EL (cell line): ENCODE measurements around the gene MICU2.

Source experiments
- DNase-seq: peaks from one replicate; pipeline ENCODE4 v3.0.0-alpha.2; 2016

Gene MICU2

DNA sequence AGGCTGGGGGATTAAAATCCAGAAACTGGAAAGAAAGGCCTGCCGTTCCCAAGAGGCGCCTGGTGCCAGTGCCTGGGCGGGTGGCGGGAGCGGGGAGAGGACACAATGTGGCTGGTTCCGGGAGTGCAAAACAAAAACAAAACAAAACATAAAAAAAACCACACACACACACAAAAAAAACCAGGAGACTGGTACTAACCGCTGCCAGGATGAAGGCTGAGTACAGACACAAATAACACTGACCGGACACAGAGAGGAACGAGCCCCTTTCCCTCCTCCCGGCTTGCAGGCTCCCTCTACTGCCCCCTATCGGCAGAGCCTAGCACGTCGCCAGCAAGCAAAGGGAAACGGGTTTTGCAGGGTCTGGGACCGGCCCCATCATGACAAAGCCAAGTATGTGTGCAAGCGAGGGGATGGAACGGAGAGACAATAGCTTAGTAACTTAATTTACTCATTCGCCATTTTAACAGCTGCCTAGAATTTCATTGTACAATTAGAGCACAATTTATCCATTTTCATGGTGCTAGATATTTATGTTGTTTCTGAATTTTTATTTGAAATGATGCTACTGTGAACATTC, 127.0 kb downstream of the MICU2 start:
- peak; percentile 82 for DNase-seq

DNA sequence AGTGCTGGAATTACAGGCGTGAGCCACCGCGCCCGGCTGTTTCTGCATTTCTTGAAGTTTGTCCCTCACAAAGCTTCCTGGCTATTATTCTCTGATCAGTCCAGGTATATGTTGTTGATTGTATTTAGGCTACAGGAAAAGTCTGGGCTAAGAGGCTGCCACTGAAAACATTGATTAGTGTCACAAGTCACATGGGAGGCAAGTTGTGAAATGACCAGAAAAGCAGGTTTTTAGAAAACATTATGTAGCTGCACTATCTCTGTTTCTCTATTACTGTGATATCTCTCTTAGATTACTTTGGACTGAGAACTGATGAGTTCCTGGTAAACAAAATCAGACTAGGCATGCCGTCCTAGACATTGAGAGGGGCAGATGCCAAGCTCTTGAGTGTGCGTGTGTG, 128.9 kb downstream of the MICU2 start:
- DNase-seq, result no peak

DNA sequence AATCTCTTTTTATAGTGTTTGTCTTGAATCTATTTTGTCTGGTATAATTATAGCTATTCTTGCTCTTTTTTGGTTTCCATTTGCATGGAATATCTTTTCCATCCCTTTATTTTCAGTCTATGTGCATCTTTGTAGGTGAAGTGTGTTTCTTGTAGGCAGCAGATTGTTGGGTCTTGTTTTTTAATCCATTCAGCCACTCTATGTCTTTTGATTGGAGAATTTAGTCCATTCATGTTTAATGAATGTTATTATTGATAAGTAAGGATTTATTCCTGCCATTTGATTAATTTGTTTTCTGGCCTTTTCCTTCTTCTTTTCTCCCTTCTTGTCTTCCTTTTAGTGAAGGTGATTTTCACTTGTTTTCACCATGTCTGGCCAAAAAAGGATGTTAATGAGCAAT, 133.2 kb downstream of the MICU2 start:
- no peak for DNase-seq

DNA sequence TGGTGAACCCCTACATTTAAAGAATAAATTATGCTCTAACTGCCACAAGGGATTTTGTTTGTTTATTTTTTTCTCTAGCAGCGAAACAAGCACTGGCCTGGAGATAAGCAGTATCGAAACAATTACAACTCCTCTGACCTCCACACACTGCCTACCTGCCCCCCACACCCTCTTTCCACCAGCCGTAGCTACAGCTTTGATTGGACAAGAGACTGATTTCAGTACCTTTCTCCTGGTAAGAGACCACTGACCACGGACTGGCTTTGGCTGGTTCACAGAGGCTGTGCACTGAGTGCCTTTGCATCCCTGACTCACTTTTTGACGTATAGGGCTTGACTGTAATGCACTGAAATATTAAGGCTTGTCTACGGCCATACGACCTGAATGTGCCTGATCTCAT, 137.4 kb downstream of the MICU2 start:
- DNase-seq, result no peak

DNA sequence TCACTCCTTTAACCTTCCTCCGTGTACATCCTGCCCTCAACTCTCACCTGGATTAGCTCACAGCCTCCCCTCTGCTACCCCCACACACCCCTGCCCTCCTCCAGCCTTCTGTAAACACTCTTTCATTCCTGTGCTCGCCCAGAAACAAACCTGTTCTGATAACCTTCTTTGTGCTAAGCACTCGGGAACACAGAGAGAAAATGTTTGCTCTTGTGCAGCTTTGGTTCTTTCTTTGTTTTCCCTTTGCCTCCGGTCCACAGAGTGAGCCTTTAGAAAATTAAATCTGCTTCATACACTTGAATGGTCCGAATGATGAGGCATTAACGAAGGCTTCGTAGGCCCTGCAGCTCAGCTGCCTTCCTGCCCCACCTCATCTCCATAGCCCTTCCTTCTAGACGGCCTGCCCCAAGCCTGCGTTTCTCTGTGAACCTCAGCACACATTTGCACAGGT, 138.2 kb downstream of the MICU2 start:
- DNase-seq, result no peak

DNA sequence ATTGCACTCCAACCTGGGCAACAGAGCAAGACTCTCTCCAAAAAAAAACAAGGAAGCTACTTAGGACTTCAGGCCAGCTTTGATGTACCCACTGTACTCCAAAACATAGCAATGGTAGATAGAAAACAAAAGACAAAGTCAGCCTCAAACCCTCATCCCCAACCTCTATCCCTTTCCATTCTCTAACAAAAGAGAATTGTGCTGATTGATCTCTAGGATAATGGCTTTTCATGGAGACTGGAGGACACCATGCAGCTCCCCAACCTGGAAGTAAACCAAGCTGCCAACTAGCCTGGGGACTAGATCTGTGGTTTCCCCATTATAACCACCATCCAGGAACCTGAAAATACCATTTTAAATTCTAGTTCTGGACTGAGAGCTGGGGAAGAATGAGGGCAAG, 140.5 kb downstream of the MICU2 start:
- no peak for DNase-seq

DNA sequence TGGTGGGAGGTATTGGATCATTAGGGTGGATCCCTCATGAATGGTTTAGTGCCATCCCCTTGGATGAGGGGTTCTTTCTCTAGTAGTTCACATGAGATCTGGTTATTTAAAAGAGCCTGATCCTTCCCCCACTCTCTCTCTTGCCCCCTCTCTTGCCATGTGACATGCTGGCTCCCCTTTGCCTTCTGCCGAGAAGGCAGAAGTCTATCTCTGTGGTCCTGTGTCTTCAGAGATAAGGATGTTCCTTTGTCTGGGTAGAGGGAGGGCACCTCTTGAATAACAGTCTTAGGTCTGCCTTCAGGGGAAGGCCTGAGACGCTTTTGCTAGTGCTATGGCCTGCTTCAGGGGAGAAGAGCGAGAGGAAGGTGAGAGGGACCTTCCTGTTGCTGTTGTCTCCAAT, 142.8 kb downstream of the MICU2 start:
- no peak for DNase-seq

DNA sequence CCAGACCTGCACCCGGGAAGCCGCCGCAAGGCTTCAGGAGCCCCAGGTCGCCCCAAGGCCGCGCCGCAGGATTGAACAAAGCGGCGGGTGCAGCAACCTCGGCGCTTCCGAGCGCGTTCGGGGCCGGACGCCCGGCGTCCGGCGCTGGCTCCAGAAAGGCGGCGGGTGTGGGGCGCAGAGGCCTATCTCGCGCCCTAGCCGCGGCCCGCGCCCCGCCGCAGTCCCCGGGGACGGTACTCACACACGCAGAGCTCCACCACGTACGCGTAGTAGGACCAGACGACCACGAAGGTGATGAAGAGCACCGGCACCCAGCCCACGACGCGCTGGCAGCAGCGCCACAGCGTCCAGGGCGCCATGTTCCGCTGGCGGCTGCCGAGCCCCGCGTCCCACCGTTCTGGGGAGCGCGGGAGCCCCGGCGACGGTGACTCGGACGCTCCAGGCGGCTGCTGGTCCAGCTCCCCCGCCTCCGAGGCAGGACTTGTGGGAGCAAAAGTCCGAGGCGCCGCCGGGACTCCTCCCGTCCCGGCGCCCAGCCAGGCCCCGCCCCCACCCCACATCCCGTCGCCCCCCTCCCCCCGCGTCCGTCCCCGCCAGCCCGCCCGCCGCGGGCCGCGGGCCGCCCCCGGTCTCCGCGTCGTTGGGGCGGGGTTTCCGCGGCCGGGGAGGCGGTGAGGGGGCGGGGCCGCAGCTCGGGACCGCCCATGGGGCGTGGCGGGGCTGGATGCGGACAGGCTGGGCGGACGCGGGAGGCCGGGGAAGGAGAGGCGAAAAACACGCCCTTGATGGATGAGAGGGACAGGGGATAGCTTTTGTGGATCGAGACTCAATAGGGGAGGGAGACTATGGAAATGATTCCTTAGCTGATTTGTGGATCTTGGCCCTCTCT, 144.9 kb downstream of the MICU2 start, which contains the start of gene ZDHHC20:
TSS of gene ZDHHC20 (minus strand) at position 491 of the 889 bp plus-strand sequence. CDS start at position 359, 132 bp downstream.
- peak; percentile 82 for DNase-seq

DNA sequence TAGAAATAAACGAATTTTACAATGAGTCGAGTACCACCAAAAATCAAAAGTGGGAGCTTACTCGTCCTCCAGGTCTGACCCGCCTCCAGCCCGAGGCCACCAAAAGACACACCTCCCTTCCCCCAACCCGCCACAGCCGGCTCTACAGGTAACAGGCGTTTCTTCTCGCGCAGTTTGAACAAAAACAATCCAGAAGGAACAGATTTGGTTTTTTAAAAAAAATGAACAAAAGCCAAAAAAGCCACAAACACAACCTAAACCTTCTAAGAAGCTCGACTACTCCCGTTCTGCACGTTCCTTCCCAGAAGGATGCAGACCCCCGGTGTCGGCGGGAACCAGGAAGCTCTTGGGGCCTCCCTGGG, 145.5 kb downstream of the MICU2 start:
- peak; percentile 24 for DNase-seq

DNA sequence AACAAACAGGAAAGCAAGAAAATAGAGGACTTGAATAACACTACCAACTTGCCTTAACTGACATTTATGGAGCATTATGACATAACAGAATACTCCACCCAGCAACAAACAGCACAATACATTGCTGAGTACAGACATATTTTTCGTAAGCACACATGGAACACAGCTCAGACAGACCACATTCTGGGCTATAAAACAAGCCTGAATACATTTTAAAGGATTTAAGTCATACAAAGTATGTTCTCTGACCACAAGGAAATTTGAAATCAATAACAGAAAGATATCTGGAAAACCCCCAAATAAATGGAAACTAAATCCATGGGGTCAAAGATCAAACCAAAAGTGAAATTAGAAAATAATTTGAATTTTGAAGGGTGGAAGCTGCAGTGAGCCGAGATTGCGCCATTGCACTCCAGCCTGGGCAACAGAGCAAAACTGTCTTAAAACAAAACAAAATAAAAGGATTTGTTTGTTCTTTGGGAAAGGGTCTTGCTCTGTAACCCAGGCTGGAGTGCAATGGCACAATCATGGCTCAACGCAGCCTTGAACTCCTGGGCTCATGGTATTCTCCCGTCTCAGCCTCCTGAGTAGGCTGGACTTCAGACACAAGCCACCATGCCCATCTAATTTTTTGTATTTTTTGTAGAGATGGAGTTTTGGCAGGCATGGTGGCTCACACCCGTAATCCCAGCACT, 150.4 kb downstream of the MICU2 start:
- DNase-seq, result peak; percentile 12

DNA sequence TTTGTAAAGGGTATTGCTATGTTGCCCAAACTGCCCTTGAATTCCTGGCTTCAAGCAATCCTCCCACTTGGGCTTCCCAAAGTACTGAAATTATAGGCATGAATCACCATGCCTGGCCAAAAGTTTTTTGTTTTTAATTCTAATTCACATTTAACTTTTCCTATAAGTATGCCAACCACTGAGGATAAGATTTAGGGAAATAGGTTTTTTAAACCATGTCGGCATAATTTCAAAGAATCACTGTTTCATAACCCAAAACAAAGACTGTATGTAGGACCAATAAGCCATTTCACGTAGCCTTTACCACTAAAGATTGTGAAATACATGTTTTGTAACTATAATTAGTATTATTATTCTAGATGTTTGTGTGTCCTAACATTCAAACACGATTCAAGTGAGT, 153.0 kb downstream of the MICU2 start:
- DNase-seq, result no peak

DNA sequence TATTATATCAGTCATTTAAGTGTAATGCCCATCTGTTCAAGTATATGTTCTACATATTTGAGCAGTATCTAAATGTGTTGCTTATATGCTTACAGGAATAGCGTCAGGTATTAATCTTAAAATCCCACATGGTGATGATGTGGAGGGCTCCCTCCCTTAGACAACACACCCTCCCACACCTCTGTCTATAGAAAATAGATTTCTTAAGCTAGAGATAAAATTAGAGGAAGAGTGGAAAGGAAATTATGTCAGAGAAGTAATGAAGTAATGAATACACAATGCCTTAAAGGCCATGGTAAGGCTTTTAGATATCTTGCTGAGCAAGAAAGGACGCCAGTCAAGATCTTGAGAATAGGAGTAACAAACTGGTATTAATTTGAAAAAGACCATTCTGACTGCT, 157.3 kb downstream of the MICU2 start:
- no peak for DNase-seq

DNA sequence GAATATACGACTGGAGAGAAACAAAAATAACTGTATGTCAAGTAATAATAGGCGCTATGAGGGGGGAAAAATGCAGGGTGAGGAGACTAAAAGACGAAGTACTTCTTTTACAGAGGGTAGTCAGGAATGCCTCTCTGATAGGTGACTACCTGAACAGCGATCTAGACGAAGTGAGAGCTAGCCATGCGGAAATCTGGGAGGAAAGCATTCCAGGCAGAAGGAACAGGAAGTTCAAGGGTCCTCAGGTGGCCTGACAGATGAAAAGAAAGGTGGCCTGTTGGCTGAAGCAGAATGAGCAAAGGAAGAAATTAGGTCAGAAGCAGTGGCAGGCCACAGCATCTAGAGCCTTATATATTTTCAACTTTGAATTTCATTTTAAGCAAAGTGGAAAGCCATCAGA, 158.2 kb downstream of the MICU2 start:
- no peak for DNase-seq

DNA sequence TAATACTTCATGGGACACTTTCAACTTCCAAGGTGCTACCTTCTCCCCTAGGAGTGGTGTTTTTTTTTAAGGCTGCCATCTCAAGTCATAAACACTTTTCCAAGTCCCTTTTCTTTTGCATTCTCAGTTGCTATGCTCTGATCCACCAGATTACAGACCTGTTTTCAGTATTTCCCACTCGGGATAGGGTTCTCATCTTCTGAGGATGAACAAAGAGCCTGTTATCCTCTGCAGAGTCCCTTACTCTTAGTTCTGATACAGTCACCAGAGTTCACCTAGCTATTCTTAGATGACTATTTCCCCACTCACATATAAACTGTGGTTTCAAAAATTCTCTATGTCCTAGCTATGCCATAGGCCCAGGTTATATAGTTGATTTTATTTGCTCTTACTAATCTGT, 160.8 kb downstream of the MICU2 start:
- DNase-seq, result no peak
